GM06990 (cell line): ENCODE results near the gene LCTL.
A peak's percentile ranks its signal among the peaks of the same experiment; 100 is the strongest.
"Not testable (repeated sequence)": the region's sequence is repeated elsewhere in the genome, so short reads cannot be mapped to it uniquely, and the experiment has no call there.

Source experiments
- DNase-seq: peaks from one replicate; pipeline ENCODE4 v3.0.0-alpha.2; 2011; ENCODE audit not compliant: insufficient read length; ENCODE audit errors: extremely low read depth
- H3K27me3 ChIP-seq: replicated peaks from 2 replicates; pipeline ENCODE4 v1.6.0; 2011; ENCODE audit warnings: low read length; ENCODE audit not compliant: control insufficient read depth, insufficient read depth
- H3K36me3 ChIP-seq: 2 replicates; pipeline ENCODE4 v1.5.1; 2011; ENCODE audit warnings: low read length; ENCODE audit not compliant: control insufficient read depth, insufficient read depth
- H3K4me3 ChIP-seq: replicated peaks from 2 replicates; pipeline ENCODE4 v1.5.1; 2011; ENCODE audit warnings: low read depth, mild to moderate bottlenecking, control low read depth, low read length
- TF ChIP-seq, protein P1 (sequence below): IDR thresholded peaks from 2 replicates; pipeline ENCODE4 v1.5.1; 2011; ENCODE audit warnings: low read length, control low read depth, mild to moderate bottlenecking, inconsistent platforms; ENCODE audit not compliant: insufficient read depth, poor library complexity, severe bottlenecking

LCTL gene

DNA sequence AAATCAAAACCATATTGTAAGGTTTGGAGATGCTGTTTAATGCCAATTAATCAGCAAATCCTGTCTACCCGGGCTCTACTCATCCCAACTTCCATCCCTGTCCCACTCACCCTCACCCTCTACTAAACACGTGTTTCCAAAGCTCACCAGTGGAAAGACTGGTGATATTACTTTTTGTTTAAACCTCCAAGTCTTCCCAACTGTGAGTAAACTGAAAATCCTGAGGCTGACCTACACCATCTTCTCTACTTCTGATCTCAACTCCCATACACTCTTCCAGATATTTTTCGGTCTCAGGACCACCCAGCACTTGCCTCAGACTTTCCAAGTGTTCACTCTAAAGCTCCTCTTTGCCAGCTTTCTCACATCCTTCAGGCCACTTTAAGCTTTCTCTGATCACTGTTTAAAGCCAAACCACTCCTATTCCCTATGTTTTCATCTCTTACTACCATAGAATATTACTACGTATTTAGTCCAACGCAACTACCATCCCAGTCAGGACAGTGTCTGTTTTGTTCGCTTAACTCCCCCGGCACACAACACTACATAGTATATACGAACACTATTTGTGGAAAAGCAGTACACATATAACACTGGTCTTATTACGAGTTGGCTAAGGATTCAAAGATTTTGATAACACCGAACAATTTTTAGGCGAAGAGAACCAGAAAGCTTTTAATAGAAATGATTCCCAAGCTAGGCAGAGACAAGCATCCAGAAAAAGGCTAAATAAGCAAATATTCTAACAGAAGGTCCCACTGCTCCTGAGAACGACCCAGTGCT is 61.8 kb downstream of the LCTL start:
- TF ChIP-seq, protein P1, sequence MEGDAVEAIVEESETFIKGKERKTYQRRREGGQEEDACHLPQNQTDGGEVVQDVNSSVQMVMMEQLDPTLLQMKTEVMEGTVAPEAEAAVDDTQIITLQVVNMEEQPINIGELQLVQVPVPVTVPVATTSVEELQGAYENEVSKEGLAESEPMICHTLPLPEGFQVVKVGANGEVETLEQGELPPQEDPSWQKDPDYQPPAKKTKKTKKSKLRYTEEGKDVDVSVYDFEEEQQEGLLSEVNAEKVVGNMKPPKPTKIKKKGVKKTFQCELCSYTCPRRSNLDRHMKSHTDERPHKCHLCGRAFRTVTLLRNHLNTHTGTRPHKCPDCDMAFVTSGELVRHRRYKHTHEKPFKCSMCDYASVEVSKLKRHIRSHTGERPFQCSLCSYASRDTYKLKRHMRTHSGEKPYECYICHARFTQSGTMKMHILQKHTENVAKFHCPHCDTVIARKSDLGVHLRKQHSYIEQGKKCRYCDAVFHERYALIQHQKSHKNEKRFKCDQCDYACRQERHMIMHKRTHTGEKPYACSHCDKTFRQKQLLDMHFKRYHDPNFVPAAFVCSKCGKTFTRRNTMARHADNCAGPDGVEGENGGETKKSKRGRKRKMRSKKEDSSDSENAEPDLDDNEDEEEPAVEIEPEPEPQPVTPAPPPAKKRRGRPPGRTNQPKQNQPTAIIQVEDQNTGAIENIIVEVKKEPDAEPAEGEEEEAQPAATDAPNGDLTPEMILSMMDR = no peak
- Histone ChIP-seq H3K27me3 (no peaks in the 10 kb centered on the region), H3K36me3 (peaks cover 15% of the 10 kb centered on the region), H3K4me3 (peak overlapping the region; percentile 99)
- DNase-seq = no peak

DNA sequence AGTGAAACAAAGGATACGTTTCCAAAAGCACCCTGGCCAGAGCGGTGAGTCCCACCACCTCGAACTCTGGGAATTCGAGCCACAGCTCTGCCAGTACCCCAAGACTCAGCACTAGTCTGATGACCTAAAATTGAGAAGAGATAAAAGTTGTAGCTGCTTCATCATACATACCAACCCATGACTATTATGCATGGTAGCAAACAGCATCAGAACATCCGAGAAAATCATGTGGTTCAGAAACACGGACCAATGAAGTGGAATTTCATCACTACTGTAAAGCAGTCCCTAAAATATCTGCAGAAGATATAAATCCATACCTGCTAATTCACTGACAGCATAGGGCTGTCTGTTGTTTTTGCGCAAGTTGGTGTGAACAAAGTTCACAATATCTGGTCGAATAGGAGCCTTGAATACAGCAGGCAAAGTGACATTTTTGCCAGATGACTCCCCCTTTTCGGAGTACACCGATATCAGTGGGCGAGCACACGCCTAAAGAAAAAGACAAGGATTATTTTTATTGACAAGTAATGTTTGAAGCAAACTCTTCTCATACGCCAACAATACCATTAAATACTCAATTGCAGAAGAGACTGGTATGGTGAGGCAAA is 62.7 kb downstream of the LCTL start:
- H3K27me3 ChIP-seq, DNase-seq: not testable (repeated sequence)
- Histone ChIP-seq H3K4me3 (peak overlapping the region; percentile 99), H3K36me3 (peaks cover 18% of the 10 kb centered on the region)

DNA sequence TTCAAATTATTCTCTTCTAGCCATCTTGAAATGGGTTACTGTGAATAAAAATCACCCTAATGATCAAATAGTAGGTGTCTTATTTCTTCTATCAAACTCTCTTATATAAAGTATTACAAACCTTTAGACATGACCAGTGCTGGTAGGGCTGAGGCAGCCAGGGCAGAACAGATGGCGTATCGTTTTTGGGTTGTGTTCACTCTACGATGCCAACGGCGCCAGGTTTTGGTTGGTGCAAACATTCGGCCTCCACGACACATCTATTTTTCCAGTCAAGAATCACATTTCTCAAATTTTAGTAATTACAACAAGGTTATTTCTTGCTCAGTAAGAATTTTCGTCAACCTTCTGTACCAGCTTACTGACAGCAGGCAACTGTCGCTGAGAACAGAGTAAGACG is 63.3 kb downstream of the LCTL start:
- Histone ChIP-seq H3K36me3 (peaks cover 18% of the 10 kb centered on the region), H3K27me3 (no peaks in the 10 kb centered on the region)
- TF ChIP-seq, protein P1 = no peak

DNA sequence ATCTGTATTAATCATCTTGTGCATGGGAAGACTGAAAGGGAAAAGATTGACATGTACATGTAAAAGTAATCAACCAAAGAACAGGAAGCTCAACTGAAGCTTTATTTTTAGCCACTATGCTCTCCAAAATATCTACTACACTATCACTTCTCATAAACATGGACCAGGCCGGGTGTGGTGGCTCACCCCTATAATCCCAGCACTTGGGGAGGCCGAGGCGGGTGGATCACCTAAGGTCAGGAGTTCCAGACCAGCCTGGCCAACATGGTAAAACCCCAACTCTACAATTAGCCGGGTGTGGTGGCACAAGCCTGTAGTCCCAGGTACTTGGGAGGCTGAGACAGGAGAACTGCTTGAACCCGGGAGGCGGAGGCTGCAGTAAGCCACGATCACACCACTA is 65.5 kb downstream of the LCTL start:
- DNase-seq, H3K27me3 ChIP-seq, H3K4me3 ChIP-seq: not testable (repeated sequence)
- H3K36me3 ChIP-seq = peaks cover 20% of the 10 kb centered on the region

More for the DNA sequence above, 63.3 kb downstream of the LCTL start:
- H3K4me3 ChIP-seq = peak overlapping the region; percentile 99
- DNase-seq = no peak

DNA sequence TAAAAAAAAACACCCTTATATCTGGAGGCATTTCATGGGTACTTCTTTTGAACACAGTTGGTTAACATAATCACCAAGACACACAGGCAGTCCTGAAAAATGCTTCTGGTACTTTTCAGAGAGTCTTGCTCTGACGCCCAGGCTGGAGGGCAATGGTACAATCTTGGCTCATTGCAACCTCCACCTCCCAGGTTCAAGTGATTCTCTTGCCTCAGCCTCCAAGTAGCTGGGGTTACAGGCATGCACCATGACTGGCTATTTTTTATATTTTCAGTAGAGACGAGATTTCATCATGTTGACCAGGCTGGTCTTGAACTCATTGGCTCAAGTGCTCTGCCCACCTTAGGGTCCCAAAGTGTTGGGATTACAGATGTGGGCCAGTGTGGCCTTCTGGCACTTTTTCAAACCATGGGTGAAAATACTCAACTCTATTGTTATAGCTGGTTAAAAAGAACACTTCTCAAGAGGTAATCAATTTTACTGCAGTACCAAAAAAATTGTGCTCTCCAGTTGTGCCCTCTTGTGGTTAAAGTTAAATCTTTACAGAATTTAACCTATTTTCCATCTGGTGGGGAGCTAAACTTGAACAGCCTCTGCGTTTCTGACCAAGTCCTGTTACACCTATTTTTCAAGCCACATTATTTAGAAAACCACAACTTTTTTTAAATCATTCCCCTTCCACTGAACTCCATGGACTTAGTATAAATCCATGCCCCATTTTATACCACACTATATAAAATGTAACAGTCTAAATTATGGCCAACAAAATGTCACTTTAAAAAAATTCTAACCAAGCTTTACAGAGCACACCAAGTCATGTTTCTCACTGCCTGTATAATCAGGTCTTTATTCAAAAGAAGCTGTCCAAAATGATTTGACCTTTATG is 67.1 kb downstream of the LCTL start:
- TF ChIP-seq, protein P1 = peak; percentile 24
- no peak for DNase-seq
- Histone ChIP-seq H3K4me3 (no peak overlapping the region), H3K36me3 (peaks cover 29% of the 10 kb centered on the region), H3K27me3 (no peaks in the 10 kb centered on the region)
